NCI-H1417 treated with DMSO at 0.1 percent for 48 hours (cell line): ENCODE measurements around the gene NRXN3.

ENCODE experiments used
- DNase-seq: peaks from one replicate; lab custom pipeline; 2025; lab: John Stamatoyannopoulos, UW

NRXN3 gene

DNA sequence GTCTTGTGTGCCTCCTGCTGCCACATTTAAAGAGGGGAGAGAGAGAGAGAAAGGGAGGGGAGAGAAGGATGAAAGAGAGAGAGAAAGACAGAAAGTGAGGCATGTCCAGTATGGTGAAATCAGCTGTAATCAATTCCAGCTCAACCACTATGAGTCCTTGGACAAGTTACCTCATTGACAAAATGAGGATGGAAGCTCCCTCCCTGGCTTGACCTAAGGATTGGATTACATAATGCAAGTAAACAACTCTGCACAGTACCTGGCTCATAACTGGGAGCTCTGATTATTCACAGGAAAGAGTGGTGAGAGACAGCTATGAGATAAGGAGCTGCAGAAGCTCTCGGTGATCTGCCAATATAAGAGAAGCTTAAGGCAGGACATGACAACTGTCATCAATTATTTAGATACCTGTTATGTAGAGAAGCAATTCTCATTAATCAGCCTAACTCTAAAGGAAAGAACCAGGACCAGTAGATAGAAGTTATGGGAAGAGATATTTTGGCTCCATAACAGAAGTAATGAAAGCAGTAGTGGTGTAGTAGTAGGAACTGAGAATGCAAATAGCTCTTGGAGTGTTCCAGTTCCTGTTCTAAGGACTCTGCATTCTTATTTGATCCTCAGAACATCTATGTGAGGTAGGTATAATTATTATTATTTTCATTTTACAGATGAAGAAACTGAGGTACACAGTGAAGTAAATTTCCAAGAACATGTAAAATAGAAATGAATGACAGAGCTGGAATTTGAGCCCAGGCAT, 1249.6 kb downstream of the NRXN3 start:
- no peak for DNase-seq

DNA sequence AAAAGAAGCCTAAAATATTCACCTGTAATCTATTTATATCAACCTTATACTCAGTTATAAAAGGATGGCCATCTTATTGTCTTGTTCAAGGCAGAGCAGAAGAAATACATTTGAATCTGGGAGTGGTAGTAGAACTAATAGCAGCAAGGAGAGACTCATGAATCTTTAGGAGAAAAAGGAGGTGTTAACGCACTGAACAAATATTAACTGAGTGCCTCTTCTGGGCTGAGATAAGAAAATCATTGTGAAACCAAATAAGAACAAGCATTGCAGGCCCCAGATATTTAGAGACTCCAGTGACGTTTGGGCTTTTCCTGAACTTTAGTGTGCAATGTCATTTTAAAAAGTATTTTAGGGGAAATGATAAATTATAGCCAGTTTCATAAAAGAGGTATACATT, 1250.6 kb downstream of the NRXN3 start:
- DNase-seq: no peak

DNA sequence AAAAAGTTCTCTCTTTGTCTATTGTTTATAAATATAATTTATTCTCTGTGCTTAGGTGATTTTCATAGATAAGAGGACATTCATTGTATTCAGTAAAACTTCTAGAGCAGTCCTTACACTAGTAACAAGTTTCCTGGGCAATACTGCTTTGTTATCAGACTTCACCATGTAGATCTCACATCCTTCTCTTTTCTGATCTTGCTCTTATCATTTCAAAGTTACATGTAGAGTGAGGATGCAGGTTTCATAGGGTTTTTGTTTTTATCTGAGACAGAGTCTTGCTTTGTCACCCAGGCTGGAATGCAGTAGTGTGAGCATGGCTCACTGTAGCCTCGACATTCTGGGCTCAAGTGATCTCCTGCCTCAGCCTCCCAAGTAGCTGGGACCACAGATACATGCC, 1251.6 kb downstream of the NRXN3 start:
- DNase-seq: no peak

DNA sequence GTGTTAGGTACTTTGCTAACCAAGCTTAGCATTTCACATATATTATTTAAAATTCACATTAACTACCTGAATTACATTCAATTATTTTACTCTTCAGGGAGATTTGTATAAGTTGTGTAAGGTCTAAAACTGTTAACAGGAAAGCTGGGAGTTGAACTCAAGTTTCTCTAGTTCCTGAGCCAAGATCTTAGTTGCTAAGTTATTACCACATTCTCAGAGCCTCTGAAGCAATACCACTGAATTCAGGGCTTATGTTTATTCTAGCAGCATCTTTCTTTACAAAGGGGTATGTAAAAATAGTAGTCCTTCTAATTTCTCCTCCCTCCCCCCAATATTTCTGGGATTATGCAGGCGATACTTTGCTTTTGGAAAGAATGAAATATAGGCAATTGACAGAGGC, 1254.3 kb downstream of the NRXN3 start:
- no peak for DNase-seq

DNA sequence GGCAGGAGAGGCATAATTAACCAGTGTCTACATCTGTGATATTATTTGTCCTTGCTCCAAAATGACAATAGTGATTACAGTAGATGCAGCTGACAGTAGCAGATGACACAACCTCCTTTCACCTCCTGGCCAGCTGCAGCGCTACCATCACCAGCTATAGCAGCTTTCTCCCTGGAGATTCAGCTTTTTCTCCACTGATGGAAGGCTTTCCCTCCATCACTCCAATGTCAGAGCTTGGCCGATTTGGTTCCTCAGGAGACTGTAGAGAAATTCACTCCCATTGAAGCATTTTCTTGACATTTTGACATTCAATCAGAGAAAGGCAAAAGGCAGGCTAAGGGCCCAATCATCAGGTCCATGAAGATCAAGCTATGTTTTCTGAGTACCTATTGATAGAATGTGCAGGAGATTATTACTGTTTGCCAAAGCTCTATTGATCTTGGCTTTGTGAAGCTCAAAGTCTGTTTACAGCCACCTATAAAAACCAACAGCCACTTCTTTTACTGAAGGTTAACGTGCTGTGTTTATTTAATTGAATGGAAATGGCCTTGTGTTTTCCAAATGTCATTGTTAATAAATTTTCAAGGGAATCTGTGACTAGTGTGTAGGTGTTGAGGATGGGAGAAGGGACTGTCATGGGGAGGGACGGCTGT, 1256.1 kb downstream of the NRXN3 start:
- DNase-seq: no peak

DNA sequence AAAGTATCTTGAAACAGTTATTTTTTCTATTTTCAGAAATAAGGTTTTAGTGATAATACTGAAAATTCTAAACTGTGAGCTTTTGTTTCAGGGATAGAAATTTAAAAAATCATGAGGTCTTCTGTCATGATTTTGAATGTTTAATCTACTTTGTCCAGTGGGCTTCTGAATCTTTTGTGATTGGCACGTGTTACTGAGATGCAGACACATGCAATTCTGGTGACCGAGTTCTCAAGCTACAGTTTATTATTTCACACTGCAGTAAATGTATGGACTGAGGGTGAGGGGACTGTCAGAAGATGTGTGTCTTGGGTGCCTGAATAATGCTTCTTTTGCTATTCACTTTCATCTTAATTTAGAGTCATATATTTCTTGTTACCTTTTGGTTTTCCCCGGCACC, 1262.5 kb downstream of the NRXN3 start:
- DNase-seq: no peak

DNA sequence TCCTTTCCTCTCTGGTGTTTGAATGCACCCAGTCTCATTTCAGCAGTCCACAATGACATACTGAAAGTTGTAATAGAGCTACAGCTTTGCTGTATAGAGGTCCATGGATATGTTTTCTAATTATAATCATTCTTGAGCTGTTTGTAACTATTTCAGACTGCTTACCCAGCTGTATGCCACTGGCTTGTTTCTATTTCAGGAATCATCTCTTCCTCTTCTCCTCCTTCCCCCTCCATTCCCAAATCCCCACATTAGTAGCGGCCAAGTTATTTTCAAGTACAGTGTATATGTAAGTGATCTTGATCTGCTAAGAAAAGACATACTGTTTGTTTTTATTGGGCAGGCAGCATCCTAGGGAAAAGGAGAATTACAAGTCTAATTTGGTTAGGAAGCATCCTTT, 1266.2 kb downstream of the NRXN3 start:
- DNase-seq: no peak

DNA sequence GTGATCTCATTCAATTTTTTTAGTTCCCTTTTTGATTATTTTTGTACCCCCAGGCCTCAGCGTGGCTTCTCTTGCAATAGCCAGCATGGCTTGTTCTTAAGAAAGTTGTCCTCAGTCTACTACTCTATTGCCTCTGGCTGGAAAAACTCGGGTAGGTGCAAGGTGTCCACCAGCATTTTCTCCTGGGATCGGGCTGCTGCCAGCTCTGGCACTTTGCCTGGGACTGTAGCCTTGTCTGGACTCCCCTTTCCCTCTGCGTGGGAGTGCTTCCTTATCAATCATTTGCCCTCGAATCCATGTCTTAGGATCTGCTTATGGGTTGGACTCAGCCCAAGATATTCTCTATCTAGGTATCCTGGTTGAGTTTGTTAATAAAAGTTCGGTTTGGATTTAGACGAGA, 1267.8 kb downstream of the NRXN3 start:
- DNase-seq: no peak

DNA sequence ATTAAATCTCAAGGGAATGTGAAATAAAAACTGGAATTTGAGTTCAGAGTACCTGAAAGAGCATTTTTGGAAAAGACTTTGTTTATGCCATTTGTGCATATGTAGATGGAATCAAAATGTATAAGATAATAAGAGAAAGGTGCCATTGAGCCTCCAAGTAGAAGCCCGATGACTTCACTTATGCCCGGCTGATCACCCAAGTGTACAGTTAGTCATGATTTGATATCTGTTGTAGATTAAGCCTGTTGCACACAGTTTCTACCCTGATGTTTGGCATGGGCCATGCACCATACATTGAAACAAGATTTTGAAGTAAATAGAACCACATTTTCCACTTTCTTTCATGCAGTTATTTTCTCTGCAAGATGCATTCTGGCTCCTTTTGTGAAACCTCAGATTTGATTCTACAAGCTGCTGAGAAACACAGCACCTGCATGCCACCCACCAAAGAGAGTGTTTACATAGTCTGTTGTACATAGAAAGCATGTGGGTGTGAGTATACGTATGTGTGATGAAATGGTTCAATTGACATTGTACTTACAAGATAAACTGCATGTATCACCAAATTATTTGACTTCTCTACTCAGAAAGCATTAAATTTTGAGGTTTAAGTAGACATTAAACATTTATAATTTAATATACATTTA, 1268.6 kb downstream of the NRXN3 start:
- no peak for DNase-seq

DNA sequence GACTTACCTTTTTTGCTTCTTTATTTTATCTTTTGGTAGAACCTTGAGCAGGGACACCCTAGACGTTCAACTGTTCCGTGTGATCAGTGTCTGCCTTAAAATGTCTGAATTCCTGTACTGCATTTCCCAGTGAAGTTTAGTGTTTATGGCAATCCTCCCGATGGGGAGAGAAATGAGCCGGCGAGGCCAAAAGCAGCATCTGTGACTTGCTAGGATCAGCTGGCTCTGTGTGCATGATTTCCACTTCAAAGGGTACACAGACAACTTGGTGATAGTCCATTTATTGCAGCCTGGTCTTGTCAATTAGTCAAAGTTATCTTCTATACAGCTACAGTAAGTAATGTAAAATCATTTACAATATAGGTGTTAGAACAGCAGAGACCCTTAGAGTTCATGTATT, 1272.6 kb downstream of the NRXN3 start:
- no peak for DNase-seq

DNA sequence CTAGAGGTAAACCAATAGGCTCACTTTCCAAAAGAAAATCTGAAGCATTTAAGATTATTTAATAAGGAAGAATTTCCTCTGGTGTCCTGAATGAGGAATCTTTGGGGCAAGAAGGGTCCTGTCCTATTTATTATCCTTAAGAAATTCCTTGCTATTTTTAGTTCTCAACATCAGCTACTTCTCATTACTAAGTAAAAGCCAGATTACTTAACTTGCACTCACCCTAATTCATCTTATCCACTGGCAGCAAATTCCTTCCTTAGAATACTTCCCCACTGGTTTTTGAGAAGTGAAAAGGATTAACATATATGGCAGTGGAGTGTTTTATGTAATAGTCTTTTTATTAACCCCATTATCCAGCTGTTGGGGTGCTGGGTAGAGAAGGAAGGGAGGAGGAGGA, 1273.4 kb downstream of the NRXN3 start:
- DNase-seq: no peak

DNA sequence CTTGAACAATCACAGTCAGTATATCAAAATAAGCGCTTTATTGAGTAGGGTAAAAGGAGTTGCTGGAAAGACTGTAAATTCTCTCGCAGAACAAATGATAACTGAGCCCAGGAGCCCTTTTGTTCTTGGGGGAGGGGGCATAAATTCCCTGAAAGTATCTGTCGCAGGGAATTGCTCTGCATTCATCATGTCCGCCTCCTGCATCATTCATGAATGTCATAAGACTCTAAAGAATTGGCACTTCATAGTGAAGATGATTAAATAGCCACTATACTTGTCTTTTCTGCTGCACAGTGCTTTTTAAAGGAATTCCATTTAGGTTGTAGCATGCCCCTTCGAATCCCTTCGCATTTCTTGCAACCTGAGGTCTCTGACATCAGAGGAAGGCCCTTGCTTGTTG, 1278.8 kb downstream of the NRXN3 start:
- no peak for DNase-seq

DNA sequence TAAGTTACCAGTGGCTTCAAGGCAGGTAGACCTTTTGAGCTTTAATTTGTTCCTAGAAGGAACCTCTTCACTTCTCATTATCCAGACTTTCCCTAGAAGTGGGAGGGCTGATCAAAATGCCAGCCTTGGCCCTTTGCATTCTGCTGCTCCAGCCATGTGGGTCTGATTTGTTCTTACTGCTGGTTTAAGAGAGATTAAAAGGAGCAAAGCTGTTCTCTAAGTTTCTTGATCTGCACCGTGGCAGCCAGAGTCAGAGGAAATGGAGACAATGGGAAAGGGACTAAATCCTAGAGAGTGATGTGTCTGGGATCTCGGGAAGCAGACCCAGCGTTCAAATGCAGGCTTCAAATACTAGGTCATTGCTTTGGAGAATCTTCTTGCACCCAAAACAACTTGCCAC, 1281.4 kb downstream of the NRXN3 start:
- no peak for DNase-seq

DNA sequence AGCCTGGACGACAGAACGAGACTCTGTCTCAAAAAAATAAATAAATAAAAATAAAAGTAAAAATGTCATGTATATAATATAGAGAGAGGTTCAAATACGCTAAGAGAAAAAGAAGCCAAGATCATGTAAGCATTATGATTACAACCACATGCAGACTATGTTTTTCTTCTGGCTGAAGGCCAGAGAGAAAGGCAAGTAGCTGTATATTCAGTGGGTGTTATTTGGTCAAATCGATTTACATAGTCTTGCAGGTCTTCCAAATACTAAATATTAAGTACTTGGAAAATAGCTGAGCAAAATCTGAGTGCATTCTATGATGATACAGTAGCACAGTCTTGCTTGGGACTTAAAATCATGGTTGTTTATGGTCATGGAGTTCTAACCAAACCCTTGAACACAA, 1283.1 kb downstream of the NRXN3 start:
- no peak for DNase-seq

DNA sequence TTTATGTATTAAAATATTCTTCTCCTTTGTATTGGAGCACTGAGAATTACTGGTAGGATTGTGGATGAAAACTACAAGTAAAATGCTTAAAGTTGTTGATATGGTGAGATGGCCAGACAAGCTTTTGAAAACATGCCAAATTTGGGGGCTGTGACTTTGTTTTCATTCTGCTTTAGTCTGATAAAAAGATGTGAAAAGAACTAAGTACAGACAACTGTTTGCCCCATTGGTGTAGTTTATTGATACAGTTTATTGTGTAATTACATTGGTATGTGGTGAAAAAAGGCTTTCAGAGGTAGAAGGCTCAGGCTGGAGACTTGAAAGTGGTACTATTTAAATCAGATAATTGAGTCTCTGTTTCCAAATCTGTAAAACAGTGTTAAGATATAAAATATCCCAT, 1294.3 kb downstream of the NRXN3 start:
- no peak for DNase-seq

DNA sequence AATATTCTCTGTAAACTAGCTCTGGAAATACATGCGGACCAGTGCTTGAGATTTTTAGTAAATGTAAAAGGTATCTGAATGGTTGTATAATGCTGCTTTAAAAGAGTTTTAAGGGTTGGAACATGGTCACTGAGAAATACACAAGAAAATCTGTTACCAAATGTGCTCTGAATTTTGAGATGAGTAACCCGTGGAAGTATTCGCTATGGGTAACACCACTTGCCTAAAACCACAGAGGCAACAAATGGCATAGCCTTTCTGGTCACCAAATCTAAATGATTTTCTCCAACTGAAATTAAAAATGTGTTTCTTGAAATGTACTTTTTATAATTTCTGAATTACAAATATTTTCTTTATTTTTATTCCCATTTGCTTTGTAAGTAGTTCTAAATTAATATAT, 1295.5 kb downstream of the NRXN3 start:
- no peak for DNase-seq

DNA sequence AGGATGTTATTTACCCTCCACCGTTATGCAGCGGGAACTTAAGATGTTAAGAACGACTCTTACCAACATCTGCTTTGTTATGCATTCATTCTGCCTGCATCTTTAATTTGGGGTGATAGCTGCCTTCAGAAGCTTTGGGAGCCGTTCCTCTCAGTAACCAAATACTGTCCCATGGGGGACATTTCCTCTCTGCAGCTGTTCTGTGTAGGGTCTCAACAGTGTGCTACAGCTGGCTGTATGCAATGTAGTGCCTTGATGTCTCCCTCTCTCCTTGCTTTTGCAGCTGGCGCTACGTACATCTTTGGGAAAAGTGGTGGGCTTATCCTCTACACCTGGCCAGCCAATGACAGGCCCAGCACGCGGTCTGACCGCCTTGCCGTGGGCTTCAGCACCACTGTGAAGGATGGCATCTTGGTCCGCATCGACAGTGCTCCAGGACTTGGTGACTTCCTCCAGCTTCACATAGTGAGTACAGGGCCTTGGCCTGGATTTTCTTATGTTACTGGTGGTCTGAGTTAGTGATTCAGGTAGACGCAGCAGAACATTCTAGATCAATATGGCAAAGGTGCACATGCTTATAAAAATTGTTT, 1296.9 kb downstream of the NRXN3 start:
- no peak for DNase-seq

DNA sequence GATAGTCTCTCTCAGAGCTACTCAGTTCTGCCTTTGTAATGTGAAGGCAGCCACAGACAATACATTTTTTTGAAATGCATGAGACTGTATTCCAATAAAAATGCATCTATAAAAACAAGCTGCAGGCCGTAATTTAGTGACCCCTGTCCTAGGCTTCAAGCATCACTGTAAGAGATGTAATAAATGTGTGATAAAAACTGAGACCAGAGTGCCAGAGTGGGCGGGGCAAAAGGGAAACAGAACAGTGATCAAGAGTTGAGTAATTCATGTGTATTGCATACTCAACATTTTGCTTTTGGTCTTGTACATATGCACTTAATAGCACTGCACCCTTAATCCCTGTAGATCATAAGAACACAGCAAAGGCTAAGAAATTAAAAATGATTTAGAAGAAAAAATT, 1297.7 kb downstream of the NRXN3 start:
- no peak for DNase-seq

DNA sequence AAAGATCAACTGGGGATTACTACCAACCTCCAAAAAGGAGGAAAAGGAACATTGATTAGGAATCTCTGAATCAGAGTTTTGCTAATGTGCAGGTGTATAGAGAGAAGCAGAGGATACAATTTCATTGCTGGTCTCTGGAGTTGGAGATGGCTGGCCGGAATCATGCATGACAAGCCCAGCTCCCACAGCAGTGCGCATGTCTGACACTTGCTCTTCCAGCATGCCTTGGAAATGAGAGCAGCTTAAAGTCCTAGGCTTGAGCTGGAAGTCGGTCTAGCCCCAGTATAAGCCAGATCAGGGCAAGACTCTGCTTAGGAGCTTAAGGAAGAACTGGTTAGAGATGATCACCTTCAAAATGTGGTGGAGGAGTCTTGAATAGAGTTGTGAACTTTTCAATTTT, 1298.3 kb downstream of the NRXN3 start:
- no peak for DNase-seq

DNA sequence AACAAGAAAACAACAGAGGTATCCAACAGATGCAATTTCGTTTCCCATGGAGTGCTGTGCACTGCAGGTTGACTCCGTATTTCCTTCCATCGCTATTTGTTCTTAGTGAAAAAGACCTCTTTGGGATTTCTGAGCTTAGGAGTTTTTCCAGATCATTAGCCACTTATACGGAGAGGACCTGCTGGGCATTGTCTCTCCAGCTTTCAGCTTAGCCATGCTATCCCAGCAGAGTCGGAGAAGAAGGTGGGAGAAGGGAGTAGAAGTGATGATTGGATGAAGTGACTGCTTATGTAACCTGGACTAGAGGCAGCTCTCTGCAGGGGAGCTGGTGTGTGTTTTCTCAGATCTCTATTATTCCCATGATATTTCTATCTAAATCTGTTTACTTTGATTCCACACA, 1303.5 kb downstream of the NRXN3 start:
- no peak for DNase-seq

DNA sequence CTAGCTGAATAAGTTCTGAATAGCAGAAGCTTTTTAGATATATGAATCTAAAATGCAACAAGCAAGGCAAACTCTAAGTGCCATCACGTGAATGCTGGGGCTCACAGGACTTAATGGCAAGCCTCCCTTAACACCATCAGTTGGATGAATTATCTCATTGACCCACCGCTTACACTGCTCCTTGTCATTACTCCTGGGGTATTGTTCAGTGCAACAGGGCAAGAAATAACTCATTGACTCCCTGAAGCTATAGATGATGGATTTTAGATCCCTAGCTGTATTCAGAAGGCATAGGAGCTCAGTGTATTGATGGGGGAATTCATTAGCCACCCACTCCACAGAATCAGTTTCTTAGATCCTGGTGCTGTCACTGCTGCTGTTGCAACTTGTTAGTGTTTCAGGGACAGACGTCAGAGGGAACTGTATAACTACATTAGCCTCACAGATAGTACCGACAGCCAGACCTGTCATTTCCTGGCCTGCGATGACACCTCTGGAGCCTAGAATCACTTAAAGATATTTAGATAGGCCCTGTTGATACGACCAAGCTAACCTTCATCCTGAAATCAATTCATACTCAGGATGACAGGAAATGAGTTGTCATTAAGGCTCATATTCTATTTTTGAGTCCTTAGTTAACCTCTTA, 1305.8 kb downstream of the NRXN3 start:
- DNase-seq: no peak

DNA sequence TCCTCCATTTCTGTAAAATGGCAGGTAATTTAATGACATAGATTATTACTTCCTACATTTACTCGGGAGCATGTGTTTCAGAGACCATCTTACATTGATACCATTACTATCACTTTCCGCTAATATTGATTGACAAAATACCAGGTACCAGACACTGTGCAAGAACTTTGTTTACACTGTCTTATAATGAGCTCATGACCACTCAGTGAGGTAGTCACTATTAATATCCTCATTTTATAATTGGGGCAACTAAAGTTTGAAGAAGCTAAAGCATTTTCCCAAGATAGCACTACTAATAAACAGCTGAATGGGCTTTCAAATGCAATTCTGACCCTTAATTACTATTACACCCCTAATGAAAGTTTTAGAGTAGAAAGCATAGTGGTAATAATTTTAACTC, 1306.4 kb downstream of the NRXN3 start:
- no peak for DNase-seq

DNA sequence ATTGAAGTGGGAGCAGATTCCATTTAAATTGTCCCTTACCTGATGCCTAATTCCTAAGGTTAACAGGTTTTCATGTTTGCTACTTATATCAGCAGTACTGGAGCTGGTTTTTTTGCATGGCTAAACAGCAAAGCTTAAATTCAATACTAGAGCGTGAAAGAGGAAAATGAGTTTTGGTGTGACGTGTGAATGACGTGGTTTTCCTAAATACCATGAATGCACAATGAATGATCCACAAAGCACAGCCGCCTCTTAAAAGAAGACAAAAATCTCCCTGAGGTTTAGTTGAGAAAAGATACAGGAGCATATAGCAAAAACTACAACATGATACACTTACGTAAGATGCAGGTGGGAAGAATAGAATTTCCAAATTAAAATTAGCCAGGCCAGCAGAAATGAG, 1310.0 kb downstream of the NRXN3 start:
- no peak for DNase-seq
